GM12878 (cell line): Measurements from ENCODE around the gene DUOX1. TPM values are rescaled to one million over a fixed set of nuclear protein-coding genes. Genes with fewer than 3 reads are reported as not detected.

ENCODE experiments used
- ATAC-seq: fragments of 200-7000 bp; cut with Tn5 transposase; 3 replicates; pipeline ENCODE4 v1.9.1; 2020; ENCODE audit warnings: mild to moderate bottlenecking, moderate library complexity
- BruUV-seq: library from RNA; stranded (reverse); fragments of 400-500 nt; replicated peaks from 2 replicates; lab custom pipeline; 2021; lab: Mats Ljungman, UMichigan
- CTCF ChIA-PET: fragments of 300-600 bp; sonication (Branson Sonifier 250); formaldehyde crosslinking; extraction: SDS; loops from one replicate; lab custom pipeline; 2021; ENCODE audit warnings: inconsistent platforms; lab: Yijun Ruan, JAX
- POLR2A ChIA-PET: fragments of 350-600 bp; formaldehyde crosslinking; extraction: SDS; loops from one replicate; lab custom pipeline; 2021; ENCODE audit warnings: inconsistent platforms; lab: Charles Lee
- RAD21 ChIA-PET: fragments of 300-600 bp; sonication (Branson Sonifier 250); formaldehyde crosslinking; loops from one replicate; lab custom pipeline; 2023; ENCODE audit warnings: antibody characterized with exemption; ENCODE audit not compliant: unreplicated experiment; lab: Charles Lee
- SMC1A ChIA-PET: fragments of 300-600 bp; sonication (Branson Sonifier 250); formaldehyde crosslinking; loops from one replicate; lab custom pipeline; 2023; ENCODE audit not compliant: unreplicated experiment, uncharacterized antibody; lab: Charles Lee
- DNase-seq: peaks from one replicate; pipeline ENCODE4 v3.0.0-alpha.2; 2011; ENCODE audit warnings: low read depth, low spot score
- FAIRE-seq: peaks from 3 replicates; lab custom pipeline; 2011; peaks lifted over from hg19 to GRCh38; lab: Jason Lieb, UNC
- H2AFZ ChIP-seq: 2 replicates; pipeline ENCODE4 v1.6.0; 2011; ENCODE audit warnings: low read depth, low read length, control low read depth; ENCODE audit not compliant: control insufficient read depth
- H3K27ac ChIP-seq: 2 replicates; pipeline ENCODE4 v1.5.1; 2011; ENCODE audit warnings: control low read depth; ENCODE audit not compliant: control insufficient read depth, insufficient read depth
- H3K27me3 ChIP-seq, 2 experiments: replicated peaks in 1 of 2; 2 replicates each; pipeline versions ENCODE4 v1.6.0 to v1.6.1; 2011; ENCODE audit warnings: low read length in 1 of 2; ENCODE audit not compliant: control insufficient read depth in 2 of 2, insufficient read depth in 2 of 2
- H3K36me3 ChIP-seq, 2 experiments: 2 replicates each; pipeline ENCODE4 v1.5.1; 2011; ENCODE audit warnings: low read length in 1 of 2; ENCODE audit not compliant: control insufficient read depth in 2 of 2, insufficient read depth in 2 of 2
- H3K4me1 ChIP-seq: 2 replicates; pipeline ENCODE4 v1.6.1; 2011; ENCODE audit warnings: mild to moderate bottlenecking, low read length, moderate library complexity, mixed read lengths; ENCODE audit not compliant: control insufficient read depth, insufficient read depth
- H3K4me2 ChIP-seq: 2 replicates; pipeline ENCODE4 v1.6.0; 2011; ENCODE audit warnings: control low read depth; ENCODE audit not compliant: control insufficient read depth, insufficient read depth
- H3K4me3 ChIP-seq: fragments of 200-600 bp; sonication (generic); 2 replicates; pipeline ENCODE4 v1.5.1; 2016
- H3K79me2 ChIP-seq: 2 replicates; pipeline ENCODE4 v1.6.0; 2011; ENCODE audit warnings: low read length; ENCODE audit not compliant: control insufficient read depth, insufficient read depth
- H3K9ac ChIP-seq: 2 replicates; pipeline ENCODE4 v1.8.0; 2011; ENCODE audit warnings: low read length, control low read depth, mixed read lengths; ENCODE audit not compliant: control insufficient read depth, insufficient read depth
- H3K9me3 ChIP-seq: replicated peaks from 3 replicates; pipeline ENCODE4 v1.5.1; 2011; ENCODE audit warnings: mild to moderate bottlenecking, low read length; ENCODE audit not compliant: control insufficient read depth, insufficient read depth
- H4K20me1 ChIP-seq: 2 replicates; pipeline ENCODE4 v1.6.0; 2011; ENCODE audit not compliant: control insufficient read depth, insufficient read depth
- CHD4 ChIP-seq: fragments of 200-600 bp; sonication (generic); IDR thresholded peaks from 2 replicates; pipeline ENCODE4 v1.6.1; 2016; ENCODE audit warnings: mild to moderate bottlenecking
- MEF2B ChIP-seq: fragments of 450-650 bp; IDR thresholded peaks from 2 replicates; pipeline ENCODE4 v1.6.1; 2018; ENCODE audit warnings: mild to moderate bottlenecking, moderate library complexity; ENCODE audit not compliant: partially characterized antibody, poor library complexity, severe bottlenecking
- NR2C1 ChIP-seq: fragments of 450-650 bp; IDR thresholded peaks from 2 replicates; pipeline ENCODE4 v1.6.1; 2017; ENCODE audit warnings: antibody characterized with exemption, mild to moderate bottlenecking, moderate library complexity
- ZSCAN29 ChIP-seq: fragments of 450-650 bp; IDR thresholded peaks from 2 replicates; pipeline ENCODE4 v1.6.1; 2017; ENCODE audit warnings: mild to moderate bottlenecking, moderate library complexity
- WGBS: methylation state at CpG from one replicate; pipeline ENCODE4 v1.1.6; 2016; ENCODE audit warnings: low lambda C conversion rate; ENCODE audit not compliant: insufficient replicate concordance, insufficient coverage; ENCODE audit errors: missing lambda C conversion rate; 5-methylcytosine and 5-hydroxymethylcytosine counted together
- in situ Hi-C: fragments of 300-500 bp; cut with MboI; formaldehyde crosslinking; loops from 9 replicates; pipeline ENCODE4 v1.14.3; 2018; ENCODE audit warnings: mixed read lengths
- intact Hi-C: fragments of 100-400 bp; cut with micrococcal nuclease; formaldehyde crosslinking; loops from one replicate; pipeline ENCODE4 v1.14.2; 2022; ENCODE audit not compliant: unreplicated experiment
- polyA plus RNA-seq, 11 experiments: library from polyadenylated mRNA; depleted of rRNA in 4 of 11; unstranded in 6 of 11; stranded (reverse) in 5 of 11; fragments of >200 nt; fragmentation: Nextera tagmentation in 4 of 11; fragmentation: Illumina TruSeq in 1 of 11; extraction: Ambion mirVana in 4 of 11; extraction: Trizol in 1 of 11; gene quantifications; 1 replicate in 1 of 11; 2 replicates in 10 of 11; pipeline versions ENCODE4 v1.2.1 to v1.2.3, GENCODE V29; 2011 to 2016; ENCODE audit warnings: inconsistent platforms in 2 of 11, missing spikeins in 2 of 11, low read depth in 1 of 11
- total RNA-seq, 4 experiments: library from RNA; depleted of rRNA in 3 of 4; stranded (reverse); fragments of >200 nt in 3 of 4; fragmentation: Illumina TruSeq in 1 of 4; extraction: Trizol in 1 of 4; gene quantifications; 2 replicates each; pipeline versions ENCODE4 v1.2.1 to v1.2.3, GENCODE V29; 2013 to 2021
- TF ChIP-seq, protein P1 (sequence below): IDR thresholded peaks from 2 replicates; pipeline ENCODE4 v1.6.1; 2012; ENCODE audit warnings: low read depth, low read length, improper control_type of control experiment
- TF ChIP-seq, protein P2 (sequence below), 3 experiments: IDR thresholded peaks in 2 of 3; conservative IDR thresholded peaks in 1 of 3; 2 replicates each; pipeline ENCODE4 v1.5.1; 2011; ENCODE audit warnings: low read depth in 3 of 3, low read length in 3 of 3, mild to moderate bottlenecking in 3 of 3, control low read depth in 2 of 3, moderate library complexity in 2 of 3, inconsistent platforms in 1 of 3, mixed read lengths in 1 of 3; ENCODE audit not compliant: control insufficient read depth in 2 of 3, insufficient read depth in 1 of 3; ENCODE audit errors: extremely low read depth in 1 of 3

Gene DUOX1
- total and polyA plus RNA-seq, 10 of the 15 experiments (the other 5 are each of a cell fraction or from before 2014, with no cell fraction given), result 0.02 to 2.1 (median 0.26) TPM; not detected in 3

DNA sequence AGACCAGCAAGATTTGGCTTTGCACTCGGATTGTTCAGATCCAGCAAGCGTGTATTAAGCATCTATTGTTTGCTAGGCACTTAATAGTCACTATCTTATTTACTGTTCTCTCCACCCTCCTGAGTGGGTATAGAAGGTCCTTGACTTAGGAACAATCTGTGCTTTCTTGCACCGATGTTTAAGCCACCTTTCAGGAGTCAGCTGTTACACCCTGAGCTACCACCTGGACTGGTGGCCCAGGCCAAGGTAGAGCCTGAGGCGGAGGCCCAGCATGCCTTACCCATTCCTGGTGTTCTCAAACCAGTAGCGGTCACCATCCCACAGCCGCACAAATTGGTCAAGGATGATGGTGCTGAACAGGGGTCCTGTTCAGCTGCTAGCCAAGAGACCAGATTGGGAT, 10.0 kb downstream of the DUOX1 start:
- ChIA-PET CTCF (interaction anchor here (0.7 to 1.9 kb wide), 3 partner anchors 10 to 29 kb away, joined by 3 to 6 read pairs (median 4); no protein-coding TSS in a partner anchor), RAD21 (no interaction called here), POLR2A (no interaction called here), SMC1A (no interaction called here)
- BruUV-seq, result no TSS peak
- H3K9ac ChIP-seq, result no peak overlapping the region
- FAIRE-seq (no peak), DNase-seq (no peak), ATAC-seq (no peak)
- no peak overlapping the region for H3K27ac ChIP-seq
- H3K36me3 ChIP-seq, result no peaks in the 10 kb centered on the region
- H4K20me1 ChIP-seq, result no peaks in the 10 kb centered on the region
- in situ Hi-C loops, result no loop called here
- intact Hi-C loops, result no loop called here
- no peaks in the 10 kb centered on the region for H3K79me2 ChIP-seq
- H3K4me3 ChIP-seq, result no peak overlapping the region
- no peak overlapping the region for H2AFZ ChIP-seq
- peaks cover 0 to 2% of the 10 kb centered on the region in 2 experiments; a peak in 1 of 4 replicates for H3K27me3 ChIP-seq
- 69% methylated on average over 6 of the region's 6 CpGs for WGBS
- no peaks in the 10 kb centered on the region for H3K4me1 ChIP-seq
- TF ChIP-seq, protein P1, sequence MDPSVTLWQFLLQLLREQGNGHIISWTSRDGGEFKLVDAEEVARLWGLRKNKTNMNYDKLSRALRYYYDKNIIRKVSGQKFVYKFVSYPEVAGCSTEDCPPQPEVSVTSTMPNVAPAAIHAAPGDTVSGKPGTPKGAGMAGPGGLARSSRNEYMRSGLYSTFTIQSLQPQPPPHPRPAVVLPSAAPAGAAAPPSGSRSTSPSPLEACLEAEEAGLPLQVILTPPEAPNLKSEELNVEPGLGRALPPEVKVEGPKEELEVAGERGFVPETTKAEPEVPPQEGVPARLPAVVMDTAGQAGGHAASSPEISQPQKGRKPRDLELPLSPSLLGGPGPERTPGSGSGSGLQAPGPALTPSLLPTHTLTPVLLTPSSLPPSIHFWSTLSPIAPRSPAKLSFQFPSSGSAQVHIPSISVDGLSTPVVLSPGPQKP, result no peak
- TF ChIP-seq CHD4 (no peak), NR2C1 (no peak), MEF2B (no peak), ZSCAN29 (no peak)
- TF ChIP-seq, protein P2, sequence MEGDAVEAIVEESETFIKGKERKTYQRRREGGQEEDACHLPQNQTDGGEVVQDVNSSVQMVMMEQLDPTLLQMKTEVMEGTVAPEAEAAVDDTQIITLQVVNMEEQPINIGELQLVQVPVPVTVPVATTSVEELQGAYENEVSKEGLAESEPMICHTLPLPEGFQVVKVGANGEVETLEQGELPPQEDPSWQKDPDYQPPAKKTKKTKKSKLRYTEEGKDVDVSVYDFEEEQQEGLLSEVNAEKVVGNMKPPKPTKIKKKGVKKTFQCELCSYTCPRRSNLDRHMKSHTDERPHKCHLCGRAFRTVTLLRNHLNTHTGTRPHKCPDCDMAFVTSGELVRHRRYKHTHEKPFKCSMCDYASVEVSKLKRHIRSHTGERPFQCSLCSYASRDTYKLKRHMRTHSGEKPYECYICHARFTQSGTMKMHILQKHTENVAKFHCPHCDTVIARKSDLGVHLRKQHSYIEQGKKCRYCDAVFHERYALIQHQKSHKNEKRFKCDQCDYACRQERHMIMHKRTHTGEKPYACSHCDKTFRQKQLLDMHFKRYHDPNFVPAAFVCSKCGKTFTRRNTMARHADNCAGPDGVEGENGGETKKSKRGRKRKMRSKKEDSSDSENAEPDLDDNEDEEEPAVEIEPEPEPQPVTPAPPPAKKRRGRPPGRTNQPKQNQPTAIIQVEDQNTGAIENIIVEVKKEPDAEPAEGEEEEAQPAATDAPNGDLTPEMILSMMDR (IDR thresholded peaks at IDR 0.05 in 2 of 3, conservative IDR thresholded peaks at IDR 0.05 in 1 of 3; ENCODE audit: control insufficient read depth in 2 of 3, extremely low read depth in 1 of 3, insufficient read depth in 1 of 3, low read depth in 3 of 3, low read length in 3 of 3), result no peak
- TF ChIP-seq, all 136 proteins: peak for 0
- Histone ChIP-seq H3K9me3 (no peaks in the 10 kb centered on the region), H3K4me2 (no peak overlapping the region)
